ENCODE measurements around the gene WDR90. TPM values are rescaled to one million over a fixed set of nuclear protein-coding genes. Genes with fewer than 3 reads are reported as not detected.

Gene WDR90
- polyA plus RNA-seq, 1 donor (not counting 4 experiments of a cell fraction or from before 2014, with no cell fraction given): 5.9 TPM

- Histone ChIP-seq H3K27ac (ENCODE audit: control insufficient read depth, insufficient read depth, low read length) (no peak overlapping the region), H3K4me3 (ENCODE audit: control insufficient read depth in 2 of 3, extremely low read depth in 1 of 3, insufficient read depth in 2 of 3, low read depth in 1 of 3, low read length in 3 of 3) (peak overlapping the region; percentile 60 to 68 (median 66)), H2AFZ (ENCODE audit: control insufficient read depth, low read length) (no peak overlapping the region), H3K27me3 (ENCODE audit: control insufficient read depth, extremely low read depth, insufficient read depth, low read length) (no peaks in the 10 kb centered on the region), H3K4me2 (ENCODE audit: control insufficient read depth, extremely low read depth, insufficient read depth, low read depth, low read length) (peak overlapping the region; percentile 80), H3K4me1 (ENCODE audit: control insufficient read depth, extremely low read depth, insufficient read depth, low read length) (peaks cover 29% of the 10 kb centered on the region), H3K36me3 (ENCODE audit: control insufficient read depth in 2 of 2, extremely low read depth in 1 of 2, insufficient read depth in 2 of 2, low read length in 2 of 2) (peaks cover 10 to 37% of the 10 kb centered on the region in 2 experiments), H3K9ac (ENCODE audit: control insufficient read depth, extremely low read depth, insufficient read depth, low read length) (peak overlapping the region; percentile 60), H3K79me2 (ENCODE audit: control insufficient read depth, insufficient read depth, low read length) (peaks cover 37% of the 10 kb centered on the region), H3K9me3 (ENCODE audit: control insufficient read depth, low read depth, low read length) (no peaks in the 10 kb centered on the region), H4K20me1 (ENCODE audit: control insufficient read depth, extremely low read depth, insufficient read depth, low read length) (peaks cover 16% of the 10 kb centered on the region), H3K9me1 (ENCODE audit: control insufficient read depth, extremely low read depth, insufficient read depth, low read length) (no peaks in the 10 kb centered on the region)
- TF ChIP-seq CTCF (optimal IDR thresholded peaks at IDR 0.05 in 1 of 3, IDR thresholded peaks at IDR 0.05 in 1 of 3, conservative IDR thresholded peaks at IDR 0.05 in 1 of 3; ENCODE audit: extremely low read depth in 1 of 3, insufficient read depth in 2 of 3, low read length in 3 of 3) (no peak), EZH2 (IDR thresholded peaks at IDR 0.05; ENCODE audit: low read length) (no peak)
- DNase-seq (ENCODE audit: low read depth, low spot score): no peak
- dilution Hi-C loops (cut with MboI; ENCODE audit: extremely low pct_ligation_motif_present, low sequenced_read_pairs): no loop called here
- no peak for FAIRE-seq
Observed at GRCh38 chr16:682493-683395, 33.6 kb downstream of the WDR90 start.

- H3K36me3 ChIP-seq (ENCODE audit: control insufficient read depth in 2 of 2, extremely low read depth in 1 of 2, insufficient read depth in 2 of 2, low read length in 2 of 2): peaks cover 12 to 37% of the 10 kb centered on the region in 2 experiments
- H3K4me1 ChIP-seq (ENCODE audit: control insufficient read depth, extremely low read depth, insufficient read depth, low read length): peaks cover 27% of the 10 kb centered on the region
- dilution Hi-C loops (cut with MboI; ENCODE audit: extremely low pct_ligation_motif_present, low sequenced_read_pairs): no loop called here
- TF ChIP-seq CTCF (optimal IDR thresholded peaks at IDR 0.05 in 1 of 3, IDR thresholded peaks at IDR 0.05 in 1 of 3, conservative IDR thresholded peaks at IDR 0.05 in 1 of 3; ENCODE audit: extremely low read depth in 1 of 3, insufficient read depth in 2 of 3, low read length in 3 of 3) (no peak), EZH2 (IDR thresholded peaks at IDR 0.05; ENCODE audit: low read length) (no peak)
- H3K27me3 ChIP-seq (ENCODE audit: control insufficient read depth, extremely low read depth, insufficient read depth, low read length): no peaks in the 10 kb centered on the region
- no peaks in the 10 kb centered on the region for H3K9me3 ChIP-seq (ENCODE audit: control insufficient read depth, low read depth, low read length)
- H3K27ac ChIP-seq (ENCODE audit: control insufficient read depth, insufficient read depth, low read length): peak overlapping the region; percentile 31
- no peaks in the 10 kb centered on the region for H3K9me1 ChIP-seq (ENCODE audit: control insufficient read depth, extremely low read depth, insufficient read depth, low read length)
- H4K20me1 ChIP-seq (ENCODE audit: control insufficient read depth, extremely low read depth, insufficient read depth, low read length): peaks cover 16% of the 10 kb centered on the region
- H3K9ac ChIP-seq (ENCODE audit: control insufficient read depth, extremely low read depth, insufficient read depth, low read length): peak overlapping the region; percentile 60
- DNase-seq (ENCODE audit: low read depth, low spot score) (no peak), FAIRE-seq (no peak)
- H3K4me2 ChIP-seq (ENCODE audit: control insufficient read depth, extremely low read depth, insufficient read depth, low read depth, low read length): peak overlapping the region; percentile 80
- H3K79me2 ChIP-seq (ENCODE audit: control insufficient read depth, insufficient read depth, low read length): peaks cover 37% of the 10 kb centered on the region
- H2AFZ ChIP-seq (ENCODE audit: control insufficient read depth, low read length): no peak overlapping the region
- peak overlapping the region; percentile 60 to 68 (median 66) for H3K4me3 ChIP-seq (ENCODE audit: control insufficient read depth in 2 of 3, extremely low read depth in 1 of 3, insufficient read depth in 2 of 3, low read depth in 1 of 3, low read length in 3 of 3)
Observed at GRCh38 chr16:683396-684070, 34.4 kb downstream of the WDR90 start.

Data from keratinocyte (primary cell).